Measurements from ENCODE around the gene WNT3A. TPM values are rescaled to one million over a fixed set of nuclear protein-coding genes. Genes with fewer than 3 reads are reported as not detected.

Gene WNT3A
- total and polyA plus RNA-seq, 2 of the 4 experiments (the other 2 are of a cell fraction) = not detected

DNA sequence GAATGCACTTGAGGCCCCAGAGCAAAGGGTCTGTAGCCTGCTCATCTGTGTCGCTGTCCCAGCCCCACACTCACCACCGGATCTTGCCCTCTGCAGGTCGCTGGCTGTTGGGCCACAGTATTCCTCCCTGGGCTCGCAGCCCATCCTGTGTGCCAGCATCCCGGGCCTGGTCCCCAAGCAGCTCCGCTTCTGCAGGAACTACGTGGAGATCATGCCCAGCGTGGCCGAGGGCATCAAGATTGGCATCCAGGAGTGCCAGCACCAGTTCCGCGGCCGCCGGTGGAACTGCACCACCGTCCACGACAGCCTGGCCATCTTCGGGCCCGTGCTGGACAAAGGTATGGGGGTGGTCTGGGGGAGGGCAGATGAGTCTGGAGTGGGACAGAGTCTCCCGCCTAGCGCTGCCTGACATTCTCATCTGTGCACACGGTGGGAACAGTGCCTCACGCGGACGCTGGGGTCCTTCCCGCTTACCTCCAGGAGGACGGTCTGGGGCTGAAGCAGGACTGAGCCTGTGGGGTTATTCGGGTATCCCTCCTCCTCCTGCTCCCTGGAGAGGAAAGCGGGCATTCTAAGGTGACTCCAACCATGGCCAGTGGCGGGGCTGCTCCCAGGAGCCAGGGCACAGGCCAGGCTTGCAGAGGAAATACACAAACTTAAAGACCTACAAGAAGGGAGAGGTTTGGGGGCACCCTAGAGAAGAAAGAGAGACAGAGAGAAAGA, 15.9 kb downstream of the WNT3A start:
- Histone ChIP-seq H3K4ac (ENCODE audit: low read depth, low read length) (no peak overlapping the region), H2AK5ac (ENCODE audit: low read depth, low read length) (no peak overlapping the region), H4K91ac (ENCODE audit: insufficient read depth, low read depth, low read length) (no peak overlapping the region), H2BK5ac (ENCODE audit: low read depth, low read length, poor library complexity, severe bottlenecking) (no peak overlapping the region), H3K4me1 (ENCODE audit: control insufficient read depth, insufficient read depth, low read length) (no peaks in the 10 kb centered on the region; the same call in 1 of the 2 replicates), H3K9me3 (ENCODE audit: control insufficient read depth, insufficient read depth, low read length) (no peaks in the 10 kb centered on the region), H3K23ac (ENCODE audit: low read depth, low read length) (no peak overlapping the region), H3K14ac (replicated peaks; ENCODE audit: low read depth, low read length) (no peak overlapping the region), H4K20me1 (ENCODE audit: insufficient read depth, low read length) (no peaks in the 10 kb centered on the region), H3K56ac (ENCODE audit: extremely low read depth, insufficient read depth, low read length) (no peak overlapping the region), H3K18ac (ENCODE audit: low read depth, low read length) (no peak overlapping the region), H3K9ac (ENCODE audit: low read depth, low read length) (no peak overlapping the region), H4K8ac (ENCODE audit: low read depth in 2 of 2, low read length in 2 of 2) (no peak overlapping the region), H3K36me3 (ENCODE audit: control insufficient read depth, insufficient read depth, low read length) (no peaks in the 10 kb centered on the region), H3K9me1 (ENCODE audit: insufficient read depth, low read length) (no peaks in the 10 kb centered on the region), H3K79me1 (ENCODE audit: low read depth in 1 of 2, low read length in 2 of 2) (no peaks in the 10 kb centered on the region), H3K4me3 (ENCODE audit: insufficient read depth, low read depth, low read length) (no peak overlapping the region), H3K27ac (ENCODE audit: insufficient read depth, low read length) (no peak overlapping the region), H3K4me2 (ENCODE audit: low read depth, low read length) (no peak overlapping the region), H2AFZ (replicated peaks; ENCODE audit: low read length, poor library complexity) (no peak overlapping the region), H2BK20ac (ENCODE audit: low read depth, low read length) (no peak overlapping the region), H2BK15ac (ENCODE audit: low read depth, low read length) (no peak overlapping the region), H4K5ac (ENCODE audit: low read depth, low read length) (no peak overlapping the region), H2BK120ac (ENCODE audit: low read depth, low read length) (no peak overlapping the region), H3K27me3 (ENCODE audit: control insufficient read depth, insufficient read depth, low read length) (peaks cover 4% of the 10 kb centered on the region; the same call in 1 of the 2 replicates), H2AK9ac (replicated peaks; ENCODE audit: low read depth, low read length, poor library complexity) (no peak overlapping the region)
- ATAC-seq (ENCODE audit: low read depth) = no peak
- no TSS peak for BruUV-seq (replicated peaks)
- TF ChIP-seq CEBPB (IDR thresholded peaks at IDR 0.05; ENCODE audit: low read depth, low read length) (no peak), CHD1 (IDR thresholded peaks at IDR 0.05; ENCODE audit: low read depth, low read length) (no peak), MAFK (IDR thresholded peaks at IDR 0.05; ENCODE audit: low read depth, low read length) (no peak), RAD21 (IDR thresholded peaks at IDR 0.05; ENCODE audit: low read length) (no peak), POLR2A (IDR thresholded peaks at IDR 0.05; ENCODE audit: low read depth, low read length) (no peak), BHLHE40 (IDR thresholded peaks at IDR 0.05; ENCODE audit: low read depth, low read length) (no peak), NFE2L2 (IDR thresholded peaks at IDR 0.05; ENCODE audit: low read depth, low read length) (no peak), RFX5 (IDR thresholded peaks at IDR 0.05; ENCODE audit: low read depth, low read length) (no peak), MXI1 (IDR thresholded peaks at IDR 0.05; ENCODE audit: borderline replicate concordance, low read depth, low read length) (no peak), MAZ (IDR thresholded peaks at IDR 0.05; ENCODE audit: borderline replicate concordance, low read depth, low read length) (no peak), FOS (IDR thresholded peaks at IDR 0.05; ENCODE audit: low read depth, low read length) (no peak), RCOR1 (IDR thresholded peaks at IDR 0.05; ENCODE audit: insufficient replicate concordance, low read length) (no peak), SMC3 (IDR thresholded peaks at IDR 0.05; ENCODE audit: low read depth, low read length) (no peak)
- TF ChIP-seq, protein P1, sequence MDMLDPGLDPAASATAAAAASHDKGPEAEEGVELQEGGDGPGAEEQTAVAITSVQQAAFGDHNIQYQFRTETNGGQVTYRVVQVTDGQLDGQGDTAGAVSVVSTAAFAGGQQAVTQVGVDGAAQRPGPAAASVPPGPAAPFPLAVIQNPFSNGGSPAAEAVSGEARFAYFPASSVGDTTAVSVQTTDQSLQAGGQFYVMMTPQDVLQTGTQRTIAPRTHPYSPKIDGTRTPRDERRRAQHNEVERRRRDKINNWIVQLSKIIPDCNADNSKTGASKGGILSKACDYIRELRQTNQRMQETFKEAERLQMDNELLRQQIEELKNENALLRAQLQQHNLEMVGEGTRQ (IDR thresholded peaks at IDR 0.05; ENCODE audit: low read depth, low read length) = no peak
- TF ChIP-seq, protein P2, sequence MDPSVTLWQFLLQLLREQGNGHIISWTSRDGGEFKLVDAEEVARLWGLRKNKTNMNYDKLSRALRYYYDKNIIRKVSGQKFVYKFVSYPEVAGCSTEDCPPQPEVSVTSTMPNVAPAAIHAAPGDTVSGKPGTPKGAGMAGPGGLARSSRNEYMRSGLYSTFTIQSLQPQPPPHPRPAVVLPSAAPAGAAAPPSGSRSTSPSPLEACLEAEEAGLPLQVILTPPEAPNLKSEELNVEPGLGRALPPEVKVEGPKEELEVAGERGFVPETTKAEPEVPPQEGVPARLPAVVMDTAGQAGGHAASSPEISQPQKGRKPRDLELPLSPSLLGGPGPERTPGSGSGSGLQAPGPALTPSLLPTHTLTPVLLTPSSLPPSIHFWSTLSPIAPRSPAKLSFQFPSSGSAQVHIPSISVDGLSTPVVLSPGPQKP (IDR thresholded peaks at IDR 0.05; ENCODE audit: borderline replicate concordance, low read depth, low read length) = no peak
- TF ChIP-seq, protein P3, sequence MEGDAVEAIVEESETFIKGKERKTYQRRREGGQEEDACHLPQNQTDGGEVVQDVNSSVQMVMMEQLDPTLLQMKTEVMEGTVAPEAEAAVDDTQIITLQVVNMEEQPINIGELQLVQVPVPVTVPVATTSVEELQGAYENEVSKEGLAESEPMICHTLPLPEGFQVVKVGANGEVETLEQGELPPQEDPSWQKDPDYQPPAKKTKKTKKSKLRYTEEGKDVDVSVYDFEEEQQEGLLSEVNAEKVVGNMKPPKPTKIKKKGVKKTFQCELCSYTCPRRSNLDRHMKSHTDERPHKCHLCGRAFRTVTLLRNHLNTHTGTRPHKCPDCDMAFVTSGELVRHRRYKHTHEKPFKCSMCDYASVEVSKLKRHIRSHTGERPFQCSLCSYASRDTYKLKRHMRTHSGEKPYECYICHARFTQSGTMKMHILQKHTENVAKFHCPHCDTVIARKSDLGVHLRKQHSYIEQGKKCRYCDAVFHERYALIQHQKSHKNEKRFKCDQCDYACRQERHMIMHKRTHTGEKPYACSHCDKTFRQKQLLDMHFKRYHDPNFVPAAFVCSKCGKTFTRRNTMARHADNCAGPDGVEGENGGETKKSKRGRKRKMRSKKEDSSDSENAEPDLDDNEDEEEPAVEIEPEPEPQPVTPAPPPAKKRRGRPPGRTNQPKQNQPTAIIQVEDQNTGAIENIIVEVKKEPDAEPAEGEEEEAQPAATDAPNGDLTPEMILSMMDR (conservative IDR thresholded peaks at IDR 0.05; ENCODE audit: low read depth, low read length) = no peak
- dilution Hi-C loops (cut with HindIII; ENCODE audit: low sequenced_read_pairs, unreplicated experiment) (no loop called here), intact Hi-C loops (cut with micrococcal nuclease) (no loop called here), in situ Hi-C loops (cut with MboI; ENCODE audit: low sequenced_read_pairs) (no loop called here)
- POLR2A ChIA-PET (ENCODE audit: unreplicated experiment) = no interaction called here
- 84% methylated on average over 17 of the region's 28 CpGs; no CpG with 5 or more reads in 1 of the 2 experiments for WGBS, 2 experiments (ENCODE audit: extremely low coverage in 2 of 2, insufficient read length in 1 of 2)
- CTCF ChIA-PET = no interaction called here
- no peak for DNase-seq
